H9 (cell line): ENCODE measurements around the gene SPDYE18. TPM values are rescaled to one million over a fixed set of nuclear protein-coding genes. Genes with fewer than 3 reads are reported as not detected.
"Not testable (repeated sequence)": the region's sequence is repeated elsewhere in the genome, so short reads cannot be mapped to it uniquely, and the experiment has no call there.

Source experiments
- DNase-seq: peaks from one replicate; pipeline ENCODE4 v3.0.0-alpha.2; 2017
- H2AFZ ChIP-seq: one replicate; pipeline ENCODE4 v1.6.1; 2013; ENCODE audit warnings: mild to moderate bottlenecking, low read length, control low read depth, moderate library complexity
- H2AK5ac ChIP-seq: 2 replicates; pipeline ENCODE4 v1.6.1; 2013; ENCODE audit warnings: low read length, control low read depth, mixed read lengths; ENCODE audit not compliant: insufficient read length
- H2BK120ac ChIP-seq: one replicate; pipeline ENCODE4 v1.6.1; 2013; ENCODE audit warnings: low read depth, mild to moderate bottlenecking, low read length, control low read depth, inconsistent platforms; ENCODE audit not compliant: poor library complexity, severe bottlenecking
- H2BK12ac ChIP-seq: 2 replicates; pipeline ENCODE4 v1.6.1; 2013; ENCODE audit warnings: low read length, control low read depth, mixed read lengths, low read depth; ENCODE audit not compliant: insufficient read length
- H2BK15ac ChIP-seq: 2 replicates; pipeline ENCODE4 v1.6.1; 2013; ENCODE audit warnings: low read depth, low read length, control low read depth
- H2BK20ac ChIP-seq: one replicate; pipeline ENCODE4 v1.6.1; 2013; ENCODE audit warnings: low read depth, mild to moderate bottlenecking, low read length, control low read depth, inconsistent platforms; ENCODE audit not compliant: poor library complexity, severe bottlenecking
- H2BK5ac ChIP-seq: 2 replicates; pipeline ENCODE4 v1.6.1; 2013; ENCODE audit warnings: low read length, control low read depth, mixed read lengths; ENCODE audit not compliant: insufficient read length
- H3K14ac ChIP-seq: 2 replicates; pipeline ENCODE4 v1.6.1; 2013; ENCODE audit warnings: low read length, control low read depth; ENCODE audit not compliant: insufficient read depth
- H3K18ac ChIP-seq: 2 replicates; pipeline ENCODE4 v1.6.1; 2013; ENCODE audit warnings: low read depth, mild to moderate bottlenecking, mixed read lengths, low read length, control low read depth; ENCODE audit not compliant: insufficient read length
- H3K23ac ChIP-seq: 2 replicates; pipeline ENCODE4 v1.6.1; 2013; ENCODE audit warnings: low read length, control low read depth, mixed read lengths, low read depth; ENCODE audit not compliant: insufficient read length
- H3K23me2 ChIP-seq: 2 replicates; pipeline ENCODE4 v1.6.1; 2013; ENCODE audit warnings: low read depth, mild to moderate bottlenecking, mixed read lengths, low read length, control low read depth; ENCODE audit not compliant: insufficient read length, poor library complexity, severe bottlenecking
- H3K27ac ChIP-seq: 2 replicates; pipeline ENCODE4 v1.5.1; 2013; ENCODE audit warnings: low read length, control low read depth, mixed read lengths, low read depth; ENCODE audit not compliant: insufficient read length
- H3K27me3 ChIP-seq: 2 replicates; pipeline ENCODE4 v1.6.1; 2013; ENCODE audit warnings: low read length, control low read depth, inconsistent platforms; ENCODE audit not compliant: insufficient read depth
- H3K4ac ChIP-seq: 2 replicates; pipeline ENCODE4 v1.6.1; 2013; ENCODE audit warnings: low read depth, mild to moderate bottlenecking, control low read depth, inconsistent platforms, low read length, moderate library complexity
- H3K4me1 ChIP-seq: 2 replicates; pipeline ENCODE4 v1.6.1; 2013; ENCODE audit warnings: low read length, control low read depth, inconsistent platforms; ENCODE audit not compliant: insufficient read depth
- H3K4me2 ChIP-seq: 2 replicates; pipeline ENCODE4 v1.6.1; 2013; ENCODE audit warnings: low read length, control low read depth, mixed read lengths; ENCODE audit not compliant: insufficient read length, insufficient read depth
- H3K56ac ChIP-seq: 2 replicates; pipeline ENCODE4 v1.6.1; 2013; ENCODE audit warnings: low read depth, mild to moderate bottlenecking, mixed read lengths, low read length, control low read depth; ENCODE audit not compliant: insufficient read length
- H3K79me1 ChIP-seq: 2 replicates; pipeline ENCODE4 v1.6.1; 2013; ENCODE audit warnings: low read depth, mild to moderate bottlenecking, moderate library complexity, low read length, control low read depth, inconsistent platforms; ENCODE audit not compliant: insufficient read depth, poor library complexity, severe bottlenecking
- H3K79me2 ChIP-seq: 2 replicates; pipeline ENCODE4 v1.6.1; 2013; ENCODE audit warnings: low read length, control low read depth, inconsistent platforms; ENCODE audit not compliant: insufficient read depth
- H3K9ac ChIP-seq: 2 replicates; pipeline ENCODE4 v1.6.1; 2013; ENCODE audit warnings: low read length, control low read depth, mixed read lengths; ENCODE audit not compliant: insufficient read length; ENCODE audit errors: extremely low read depth
- H3K9me3 ChIP-seq: one replicate; pipeline ENCODE4 v1.6.1; 2013; ENCODE audit warnings: low read depth, low read length, inconsistent platforms; ENCODE audit not compliant: control insufficient read depth
- H3T11ph ChIP-seq: one replicate; pipeline ENCODE4 v1.6.1; 2013; ENCODE audit warnings: mild to moderate bottlenecking, low read length, control low read depth, inconsistent platforms
- H4K20me1 ChIP-seq: one replicate; pipeline ENCODE4 v1.6.1; 2013; ENCODE audit not compliant: control insufficient read depth, insufficient read length, insufficient read depth
- H4K5ac ChIP-seq: 2 replicates; pipeline ENCODE4 v1.6.1; 2013; ENCODE audit warnings: low read depth, mild to moderate bottlenecking, mixed read lengths, low read length, control low read depth; ENCODE audit not compliant: insufficient read length
- H4K8ac ChIP-seq: replicated peaks from 2 replicates; pipeline ENCODE4 v1.6.1; 2013; ENCODE audit warnings: low read length, control low read depth, mixed read lengths, low read depth; ENCODE audit not compliant: insufficient read length
- H4K91ac ChIP-seq: 2 replicates; pipeline ENCODE4 v1.6.1; 2013; ENCODE audit warnings: low read depth, mild to moderate bottlenecking, moderate library complexity, mixed read lengths, low read length, control low read depth; ENCODE audit not compliant: insufficient read length
- H3K27ac Mint-ChIP-seq, 3 experiments: 2 replicates in 2 of 3; 3 replicates in 1 of 3; pipeline ENCODE4 v1.8.0; 2020 to 2021; ENCODE audit warnings: mixed read lengths in 3 of 3, mild to moderate bottlenecking in 1 of 3, moderate library complexity in 1 of 3
- H3K27me3 Mint-ChIP-seq: 2 replicates; pipeline ENCODE4 v1.8.0; 2021; ENCODE audit warnings: low read depth, mild to moderate bottlenecking, moderate library complexity, mixed read lengths
- H3K36me3 Mint-ChIP-seq, 3 experiments: 2 replicates in 2 of 3; 3 replicates in 1 of 3; pipeline ENCODE4 v1.8.0; 2020 to 2021; ENCODE audit warnings: low read depth in 3 of 3, mixed read lengths in 3 of 3; ENCODE audit not compliant: insufficient read depth in 1 of 3
- H3K4me1 Mint-ChIP-seq, 2 experiments: 2 replicates each; pipeline ENCODE4 v1.8.0; 2020; ENCODE audit warnings: mixed read lengths in 2 of 2
- H3K4me3 Mint-ChIP-seq, 2 experiments: 2 replicates in 1 of 2; 3 replicates in 1 of 2; pipeline ENCODE4 v1.8.0; 2020 to 2021; ENCODE audit warnings: mild to moderate bottlenecking in 2 of 2, mixed read lengths in 2 of 2, moderate library complexity in 1 of 2
- H3K9me3 Mint-ChIP-seq, 2 experiments: 2 replicates in 1 of 2; 3 replicates in 1 of 2; pipeline ENCODE4 v1.8.0; 2020; ENCODE audit warnings: mild to moderate bottlenecking in 2 of 2, mixed read lengths in 2 of 2, moderate library complexity in 1 of 2
- WGBS: extraction: QIAGEN DNeasy Blood & Tissue Kit; methylation state at CpG from one replicate; pipeline ENCODE4 v1.1.7; 2013; ENCODE audit warnings: missing lambda C conversion rate, low lambda C conversion rate, mixed read lengths; ENCODE audit not compliant: insufficient read length; ENCODE audit errors: extremely low coverage; 5-methylcytosine and 5-hydroxymethylcytosine counted together
- total RNA-seq: library from RNA; stranded (reverse); gene quantifications from 2 replicates; pipeline ENCODE4 v1.2.1, GENCODE V29; 2021

The SPDYE18 gene
- total RNA-seq, 1 experiment from 2014 or later: not detected

- not testable (repeated sequence) for H3K23me2 ChIP-seq, H3K4me1 Mint-ChIP-seq, DNase-seq, H2BK20ac ChIP-seq, H2BK5ac ChIP-seq, H3K27ac ChIP-seq, H2AK5ac ChIP-seq, H4K91ac ChIP-seq, H3K56ac ChIP-seq, H3K79me2 ChIP-seq, H4K20me1 ChIP-seq, H3K27me3 Mint-ChIP-seq, H3K4me1 ChIP-seq, H3K4me3 Mint-ChIP-seq, H3K23ac ChIP-seq, H3K4me2 ChIP-seq, H3K18ac ChIP-seq, H3K14ac ChIP-seq, H4K8ac ChIP-seq, H3K27me3 ChIP-seq, H2BK12ac ChIP-seq, H2BK120ac ChIP-seq, H2BK15ac ChIP-seq, H3K4ac ChIP-seq, H3K27ac Mint-ChIP-seq, H3K9me3 Mint-ChIP-seq, H3K79me1 ChIP-seq, H3K9ac ChIP-seq, H3T11ph ChIP-seq, H2AFZ ChIP-seq, H3K9me3 ChIP-seq, H4K5ac ChIP-seq
- H3K36me3 Mint-ChIP-seq: peaks cover 4 to 21% (median 15%) of the 10 kb centered on the region in 3 experiments; a peak in 4 of 7 replicates
- WGBS: no CpG with 5 or more reads among the region's 6 CpGs
Observed at GRCh38 chr7:77071108-77071507, 8.8 kb upstream of the SPDYE18 start.

DNA sequence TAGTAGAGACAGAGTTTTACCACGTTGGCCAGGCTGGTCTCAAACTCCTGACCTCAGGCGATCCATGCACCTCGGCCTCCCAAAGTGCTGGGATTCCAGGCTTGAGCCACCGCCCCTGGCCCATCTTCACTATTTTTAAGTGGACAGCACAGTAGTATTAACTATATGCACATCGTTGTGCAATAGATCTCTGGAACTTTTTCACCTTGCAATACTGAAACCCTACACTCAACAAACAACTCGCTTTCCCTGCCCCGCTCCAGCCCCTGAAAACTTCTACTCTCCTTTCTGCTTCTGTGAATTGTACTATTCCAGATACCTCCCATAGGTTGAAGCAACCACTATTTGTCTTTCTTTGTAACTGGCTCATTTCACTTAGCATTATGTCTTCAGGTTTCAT lies 3.5 kb upstream of the SPDYE18 start:
- H3K56ac ChIP-seq, H3K9me3 Mint-ChIP-seq, H3K9me3 ChIP-seq, H3K79me2 ChIP-seq, H3T11ph ChIP-seq, H2AFZ ChIP-seq, H3K23me2 ChIP-seq, H3K27me3 ChIP-seq, H3K27ac ChIP-seq, H3K4ac ChIP-seq, H3K4me3 Mint-ChIP-seq, H3K23ac ChIP-seq, H2BK5ac ChIP-seq, H3K18ac ChIP-seq, H4K91ac ChIP-seq, H3K79me1 ChIP-seq, H3K9ac ChIP-seq, H3K4me1 ChIP-seq, H2BK120ac ChIP-seq, H2AK5ac ChIP-seq, H2BK12ac ChIP-seq, H2BK15ac ChIP-seq, H3K27me3 Mint-ChIP-seq, H3K14ac ChIP-seq, DNase-seq, H3K27ac Mint-ChIP-seq, H3K4me1 Mint-ChIP-seq, H4K8ac ChIP-seq, H4K20me1 ChIP-seq, H2BK20ac ChIP-seq, H4K5ac ChIP-seq, H3K4me2 ChIP-seq: not testable (repeated sequence)
- H3K36me3 Mint-ChIP-seq: peaks cover 4 to 12% (median 10%) of the 10 kb centered on the region in 3 experiments; a peak in 4 of 7 replicates
- WGBS: no CpG with 5 or more reads among the region's 7 CpGs
